WTC11 (cell line): Measurements from ENCODE around the gene ZNF878. TPM values are rescaled to one million over a fixed set of nuclear protein-coding genes. Genes with fewer than 3 reads are reported as not detected.
A peak's percentile ranks its signal among the peaks of the same experiment; 100 is the strongest.

Source experiments
- ATAC-seq: fragments of 200-7000 bp; cut with Tn5 transposase; 2 replicates; pipeline ENCODE4 v1.10.0; 2021; ENCODE audit warnings: mild to moderate bottlenecking, moderate library complexity
- Bru-seq: library from RNA; stranded (reverse); fragments of 400-500 nt; gene quantifications from one replicate; lab custom pipeline; 2021; lab: Mats Ljungman, UMichigan
- CTCF ChIA-PET: fragments of 300-600 bp; sonication (Branson Sonifier 250); formaldehyde crosslinking; loops from one replicate; lab custom pipeline; 2021; ENCODE audit warnings: antibody characterized with exemption; lab: Charles Lee
- POLR2A ChIA-PET: fragments of 350-600 bp; sonication (Branson Sonifier 250); formaldehyde crosslinking; loops from one replicate; lab custom pipeline; 2021; ENCODE audit warnings: antibody characterized with exemption; lab: Charles Lee
- DNase-seq: peaks from one replicate; pipeline ENCODE4 v3.0.0; 2021; ENCODE audit warnings: low spot score
- H3K27ac Mint-ChIP-seq: 2 replicates; pipeline ENCODE4 v1.8.0; 2021; ENCODE audit warnings: mixed read lengths
- H3K27me3 Mint-ChIP-seq: 2 replicates; pipeline ENCODE4 v1.8.0; 2021; ENCODE audit warnings: low read depth, mild to moderate bottlenecking, moderate library complexity, mixed read lengths
- H3K36me3 Mint-ChIP-seq: 2 replicates; pipeline ENCODE4 v1.8.0; 2021; ENCODE audit warnings: mixed read lengths
- H3K4me1 Mint-ChIP-seq: 2 replicates; pipeline ENCODE4 v1.8.0; 2022; ENCODE audit warnings: mixed read lengths
- H3K4me3 Mint-ChIP-seq: 2 replicates; pipeline ENCODE4 v1.8.0; 2021; ENCODE audit warnings: mild to moderate bottlenecking, moderate library complexity, mixed read lengths
- H3K9me3 Mint-ChIP-seq: 2 replicates; pipeline ENCODE4 v1.8.0; 2021; ENCODE audit warnings: mixed read lengths
- AFF4 ChIP-seq: sonication (generic); formaldehyde crosslinking; IDR thresholded peaks from 2 replicates; pipeline ENCODE4 v1.8.1; 2023; ENCODE audit warnings: mild to moderate bottlenecking, missing genetic modification reagents, borderline replicate concordance
- AR ChIP-seq: fragments of 250-450 bp; sonication (Bioruptor Pico); IDR thresholded peaks from 2 replicates; pipeline ENCODE4 v1.9.0; 2021; ENCODE audit warnings: mild to moderate bottlenecking
- ATF2 ChIP-seq: sonication (generic); formaldehyde crosslinking; IDR thresholded peaks from 2 replicates; pipeline ENCODE4 v1.8.1; 2022; ENCODE audit warnings: low read depth, missing genetic modification reagents, borderline replicate concordance
- ATF6 ChIP-seq: sonication (generic); formaldehyde crosslinking; IDR thresholded peaks from 2 replicates; pipeline ENCODE4 v1.8.1; 2023; ENCODE audit warnings: mild to moderate bottlenecking, missing genetic modification reagents
- GRHL2 ChIP-seq: fragments of 250-450 bp; sonication (Bioruptor Pico); IDR thresholded peaks from 2 replicates; pipeline ENCODE4 v1.8.0; 2022; ENCODE audit warnings: mild to moderate bottlenecking, moderate library complexity; ENCODE audit not compliant: insufficient replicate concordance, severe bottlenecking
- GTF2I ChIP-seq: fragments of 250-450 bp; sonication (Bioruptor Pico); conservative IDR thresholded peaks from 2 replicates; pipeline ENCODE4 v1.4.0; 2021; ENCODE audit warnings: mild to moderate bottlenecking
- IRF2 ChIP-seq: sonication (generic); formaldehyde crosslinking; IDR thresholded peaks from 2 replicates; pipeline ENCODE4 v1.8.0; 2022; ENCODE audit warnings: low read depth, missing genetic modification reagents, borderline replicate concordance
- JAZF1 ChIP-seq: fragments of 250-450 bp; sonication (Bioruptor Pico); IDR thresholded peaks from 2 replicates; pipeline ENCODE4 v1.9.0; 2021; ENCODE audit warnings: moderate library complexity, mild to moderate bottlenecking, inconsistent platforms
- NFATC4 ChIP-seq: fragments of 250-450 bp; sonication (Bioruptor Pico); IDR thresholded peaks from 2 replicates; pipeline ENCODE4 v1.9.0; 2021; ENCODE audit warnings: mild to moderate bottlenecking
- PRRX2 ChIP-seq: fragments of 250-450 bp; sonication (Bioruptor Pico); IDR thresholded peaks from 2 replicates; pipeline ENCODE4 v1.8.0; 2021; ENCODE audit warnings: mild to moderate bottlenecking
- TP53 ChIP-seq: sonication (generic); formaldehyde crosslinking; IDR thresholded peaks from 2 replicates; pipeline ENCODE4 v1.8.1; 2023; ENCODE audit warnings: mild to moderate bottlenecking, missing genetic modification reagents
- ZNF138 ChIP-seq: sonication (generic); formaldehyde crosslinking; conservative IDR thresholded peaks from 2 replicates; pipeline ENCODE4 v1.8.1; 2022; ENCODE audit warnings: mild to moderate bottlenecking, moderate library complexity, missing genetic modification reagents
- ZNF263 ChIP-seq: sonication (generic); formaldehyde crosslinking; IDR thresholded peaks from 2 replicates; pipeline ENCODE4 v1.8.1; 2022; ENCODE audit warnings: low read depth, mild to moderate bottlenecking, moderate library complexity, missing genetic modification reagents
- ZNF532 ChIP-seq: fragments of 250-450 bp; sonication (Bioruptor Pico); IDR thresholded peaks from 2 replicates; pipeline ENCODE4 v1.9.0; 2021; ENCODE audit warnings: mild to moderate bottlenecking, borderline replicate concordance
- ZSCAN18 ChIP-seq: fragments of 250-450 bp; sonication (Bioruptor Pico); IDR thresholded peaks from 2 replicates; pipeline ENCODE4 v2.1.2; 2022; ENCODE audit warnings: mild to moderate bottlenecking, moderate library complexity
- long read RNA-seq, 3 experiments: library from RNA in 1 of 3; library from capped mRNA in 1 of 3; library from polyadenylated mRNA in 1 of 3; unstranded in 2 of 3; stranded (forward) in 1 of 3; transcript quantifications; one replicate each; pipeline ENCODE4 v2.0.0, GENCODE V29; 2021
- total RNA-seq: library from RNA; stranded (reverse); gene quantifications from 3 replicates; pipeline ENCODE4 v1.2.3, GENCODE V29; 2021

The ZNF878 gene
- total RNA-seq = 10.1 to 12.5 TPM (median 10.7 TPM) in 3 replicates
- Bru-seq, nascent RNA = percentile 97 among the genes with signal in this experiment
- long read RNA-seq, experiment 1, partial matches to known transcripts = 0 of 4 reads
- long read RNA-seq, experiment 1, other reads (novel, unspliced or antisense) = 1 of 4 reads
- long read RNA-seq, experiment 2, partial matches to known transcripts = 0 of 2 reads
- long read RNA-seq, experiment 2, other reads (novel, unspliced or antisense) = 0 of 2 reads
- long read RNA-seq, experiment 3, transcript ZNF878-201 (4 exons, 1,734 nt) = major isoform, 7 of 9 reads
- long read RNA-seq, experiment 3, partial matches to known transcripts = 0 of 9 reads
- long read RNA-seq, experiment 3, other reads (novel, unspliced or antisense) = 2 of 9 reads

- H3K4me3 Mint-ChIP-seq = peak within 1 kb of the TSS; percentile 91
- DNase-seq = peak; percentile 99
- peak; percentile 98 for ATAC-seq
- peak within 1 kb of the TSS; percentile 98 for H3K27ac Mint-ChIP-seq
- H3K36me3 Mint-ChIP-seq = peaks cover 28% of the 10 kb centered on the region
- peaks cover 18% of the 10 kb centered on the region for H3K4me1 Mint-ChIP-seq
- ChIA-PET CTCF (interaction anchor here (0.7 to 2.5 kb wide), 18 partner anchors 12 to 255 kb away, joined by 3 to 20 read pairs (median 7); partner anchors contain the start of genes ZNF20, ZNF433, ZNF700 and ZNF763), POLR2A (interaction anchor here (0.5 to 3.6 kb wide), 16 partner anchors 13 to 255 kb away, joined by 3 to 34 read pairs (median 5); partner anchors contain the start of genes ZNF136, ZNF20, ZNF433 and ZNF763)
- peaks cover 7% of the 10 kb centered on the region for H3K9me3 Mint-ChIP-seq
- H3K27me3 Mint-ChIP-seq = peaks cover 2% of the 10 kb centered on the region; the same call in 1 of the 2 replicates
- TF ChIP-seq PRRX2 (CRISPR knock-in tag) (no peak), ZSCAN18 (no peak), ZNF263 (no peak), NFATC4 (CRISPR knock-in tag) (no peak), GTF2I (CRISPR knock-in tag) (no peak), ATF2 (CRISPR knock-in tag) (no peak), ATF6 (CRISPR knock-in tag) (no peak), ZNF532 (CRISPR knock-in tag) (no peak), TP53 (CRISPR knock-in tag) (peak; percentile 80; the same call in 1 of the 2 replicates), JAZF1 (no peak), IRF2 (CRISPR knock-in tag) (no peak), GRHL2 (CRISPR knock-in tag) (no peak), AR (CRISPR knock-in tag) (no peak), AFF4 (no peak; the same call in 1 of the 2 replicates), ZNF138 (CRISPR knock-in tag) (no peak)
These were observed at the start of gene ZNF878 for GRCh38 chr19:12052497-12053169. ZNF878 (minus strand) TSS chr19:12052961; CDS start chr19:12052801, 160 bp downstream.
